Stimulated activated naive CD8-positive, alpha-beta T cell treated with anti-CD3 and anti-CD28 coated beads, Interleukin-15, amount 100 ng/mL, for 72 hours (primary cell): Measurements from ENCODE around the gene GLS.

ENCODE experiments used
- ATAC-seq: fragments of 150-1000 bp; cut with Tn5 transposase; 2 replicates; pipeline ENCODE4 v1.10.0; 2021; ENCODE audit warnings: mild to moderate bottlenecking, moderate library complexity
- DNase-seq, 2 donors: peaks; one replicate each; pipeline ENCODE4 v3.0.0; 2021 to 2022
- H3K27ac Mint-ChIP-seq, 2 donors: one replicate each; pipeline ENCODE4 v1.8.0; 2022; ENCODE audit warnings: mild to moderate bottlenecking in 2 of 2, mixed read lengths in 2 of 2, moderate library complexity in 2 of 2
- H3K27me3 Mint-ChIP-seq: one replicate; pipeline ENCODE4 v1.8.0; 2022; ENCODE audit warnings: mixed read lengths
- H3K4me1 Mint-ChIP-seq: one replicate; pipeline ENCODE4 v1.8.0; 2022; ENCODE audit warnings: mild to moderate bottlenecking, mixed read lengths
- H3K4me3 Mint-ChIP-seq, 2 donors: one replicate each; pipeline ENCODE4 v1.8.0; 2022; ENCODE audit warnings: mild to moderate bottlenecking in 2 of 2, mixed read lengths in 2 of 2, moderate library complexity in 1 of 2
- H3K9me3 Mint-ChIP-seq, 2 donors: one replicate each; pipeline ENCODE4 v1.8.0; 2022; ENCODE audit warnings: mixed read lengths in 2 of 2

The GLS gene

DNA sequence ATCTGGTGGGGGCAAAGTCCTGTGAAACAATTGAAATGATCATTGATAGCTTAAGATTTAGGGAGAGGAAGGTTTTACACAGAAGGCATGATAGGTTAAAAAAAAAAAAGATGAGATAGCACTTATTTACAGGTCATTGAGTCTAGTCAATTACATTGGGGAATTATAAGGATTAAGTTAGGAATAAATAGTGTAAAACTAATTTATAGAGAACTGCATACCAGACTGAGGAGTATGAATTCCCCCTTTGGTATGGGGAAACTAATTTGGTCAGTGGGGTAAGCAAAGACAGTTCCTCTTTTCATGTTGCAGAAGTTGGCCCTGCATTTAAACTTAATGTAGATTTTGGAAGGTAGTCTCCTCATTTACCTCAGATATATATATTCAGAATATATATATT lies 10.8 kb downstream of the GLS start:
- no peaks in the 10 kb centered on the region for H3K9me3 Mint-ChIP-seq
- DNase-seq (no peak), ATAC-seq (no peak)
- peak overlapping the region in 1 of 2 donors; percentile 40 for H3K4me3 Mint-ChIP-seq
- H3K27me3 Mint-ChIP-seq = no peaks in the 10 kb centered on the region
- H3K27ac Mint-ChIP-seq = no peak overlapping the region
- peaks cover 50% of the 10 kb centered on the region for H3K4me1 Mint-ChIP-seq

DNA sequence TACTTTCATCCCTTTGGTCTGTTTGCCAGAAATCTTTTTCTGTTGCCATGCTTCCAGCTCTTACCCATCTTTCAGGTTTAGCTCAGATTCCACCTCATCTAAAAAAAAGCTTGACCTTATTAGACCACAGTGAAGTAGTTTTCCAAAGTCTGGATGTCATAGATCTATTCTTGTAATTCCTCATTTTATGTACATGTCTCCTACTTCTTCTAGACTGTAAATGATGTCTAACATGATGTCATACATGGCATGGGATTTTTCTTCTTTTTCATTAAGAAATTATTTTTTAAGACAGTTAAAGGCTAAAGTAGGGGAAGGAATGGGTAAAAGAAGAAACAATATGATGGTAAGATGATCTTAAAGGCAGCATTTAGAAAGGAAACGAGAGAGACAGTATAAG lies 11.3 kb downstream of the GLS start:
- peak overlapping the region; percentile 1 to 80 for H3K27ac Mint-ChIP-seq
- peaks cover 49% of the 10 kb centered on the region for H3K4me1 Mint-ChIP-seq
- no peaks in the 10 kb centered on the region for H3K9me3 Mint-ChIP-seq
- ATAC-seq = no peak
- H3K4me3 Mint-ChIP-seq = peak overlapping the region in 1 of 2 donors; percentile 63
- no peaks in the 10 kb centered on the region for H3K27me3 Mint-ChIP-seq
- DNase-seq = no peak

DNA sequence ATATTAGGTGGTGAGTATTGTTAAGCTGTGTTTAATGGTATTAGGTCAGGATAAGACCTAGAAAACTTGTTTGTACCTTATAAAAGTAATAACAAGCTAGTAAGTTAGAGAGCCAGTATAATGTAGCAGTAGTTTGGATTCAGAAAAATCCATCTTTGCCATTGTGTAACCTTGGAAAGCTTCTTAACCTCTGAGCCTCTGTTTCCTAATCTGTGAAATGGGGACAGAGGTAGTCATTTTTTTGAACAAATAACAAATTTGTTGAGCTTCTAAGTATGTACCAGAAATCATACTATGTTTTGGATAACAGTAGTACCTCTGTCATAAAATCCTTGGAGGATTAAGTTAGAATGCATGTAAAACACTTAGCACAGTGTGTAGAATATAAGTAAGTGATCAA lies 12.5 kb downstream of the GLS start:
- Mint-ChIP-seq H3K4me3 (no peak overlapping the region), H3K4me1 (peaks cover 40% of the 10 kb centered on the region), H3K9me3 (no peaks in the 10 kb centered on the region), H3K27ac (no peak overlapping the region), H3K27me3 (no peaks in the 10 kb centered on the region)
- ATAC-seq (no peak), DNase-seq (no peak)

GRCh38 chr2:190896477-190896876 lies 15.9 kb downstream of the GLS start:
- Mint-ChIP-seq H3K4me1 (peaks cover 15% of the 10 kb centered on the region), H3K9me3 (no peaks in the 10 kb centered on the region), H3K27me3 (no peaks in the 10 kb centered on the region), H3K27ac (no peak overlapping the region), H3K4me3 (no peak overlapping the region)
- ATAC-seq (no peak), DNase-seq (no peak)

DNA sequence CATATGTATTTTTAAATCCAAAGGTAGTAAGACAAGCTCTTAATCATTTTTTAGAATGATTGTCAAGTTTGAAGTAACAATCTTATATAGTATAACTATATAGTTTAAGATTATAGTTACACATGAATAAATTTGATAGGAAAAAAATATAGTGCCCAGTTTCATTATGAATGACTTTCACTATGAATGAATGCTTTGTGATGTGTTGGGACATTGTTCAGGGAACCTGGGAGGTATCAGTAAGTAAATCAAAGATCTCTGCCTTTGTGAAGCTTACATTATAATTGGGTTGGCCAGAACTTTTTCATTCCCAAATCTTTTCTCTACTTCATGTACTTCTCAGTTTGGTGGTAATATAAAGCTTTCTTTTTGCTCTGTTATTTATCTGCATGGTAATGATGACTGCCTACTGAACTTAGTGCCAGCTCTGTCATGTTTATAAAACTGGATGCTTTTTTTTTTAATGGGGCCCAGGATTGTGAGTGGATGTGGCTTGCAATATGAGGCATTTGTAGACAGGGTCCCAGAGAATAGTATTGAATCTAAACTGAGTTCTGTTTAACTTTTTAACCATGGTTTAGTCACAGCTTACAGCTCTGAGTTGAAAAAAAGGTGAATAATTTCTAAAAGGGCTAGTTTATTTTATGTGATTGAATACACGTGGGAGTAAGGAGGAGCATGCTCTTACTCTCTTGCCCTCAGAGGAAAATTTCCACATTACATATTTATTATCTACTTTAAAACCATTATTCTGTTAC lies 23.3 kb downstream of the GLS start:
- DNase-seq (no peak), ATAC-seq (peak; percentile 70)
- H3K4me1 Mint-ChIP-seq = peaks cover 19% of the 10 kb centered on the region
- no peaks in the 10 kb centered on the region for H3K9me3 Mint-ChIP-seq
- no peaks in the 10 kb centered on the region for H3K27me3 Mint-ChIP-seq
- H3K4me3 Mint-ChIP-seq = no peak overlapping the region
- no peak overlapping the region for H3K27ac Mint-ChIP-seq

DNA sequence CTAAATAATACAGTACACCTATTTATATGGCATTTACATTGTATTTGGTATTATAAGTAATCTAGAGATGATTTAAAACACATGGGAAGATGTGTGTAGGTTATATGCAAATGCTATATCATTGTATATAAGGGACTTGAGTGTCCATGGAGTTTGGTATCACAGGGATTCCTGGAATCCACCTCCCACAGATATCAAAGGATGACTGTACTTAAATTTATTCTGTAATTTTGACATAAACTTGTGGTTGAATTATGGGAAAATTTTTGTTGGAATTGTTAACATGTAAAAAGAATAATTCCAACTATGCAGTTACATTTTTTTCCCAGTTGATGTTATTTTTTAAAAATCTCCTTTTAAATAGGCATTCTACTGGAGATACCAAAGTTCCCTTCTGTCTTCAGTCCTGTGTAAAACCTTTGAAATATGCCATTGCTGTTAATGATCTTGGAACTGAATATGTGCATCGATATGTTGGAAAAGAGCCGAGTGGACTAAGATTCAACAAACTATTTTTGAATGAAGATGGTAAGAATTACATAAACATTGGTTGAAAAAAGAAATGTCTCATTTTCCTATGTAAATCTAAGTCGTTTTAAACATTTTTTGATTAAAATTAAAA lies 24.1 kb downstream of the GLS start:
- no peak for ATAC-seq
- Mint-ChIP-seq H3K4me3 (no peak overlapping the region), H3K9me3 (no peaks in the 10 kb centered on the region), H3K27ac (no peak overlapping the region), H3K4me1 (peaks cover 25% of the 10 kb centered on the region), H3K27me3 (no peaks in the 10 kb centered on the region)
- no peak for DNase-seq

- DNase-seq = no peak
- ATAC-seq = no peak
- H3K4me3 Mint-ChIP-seq = no peak overlapping the region
- no peak overlapping the region for H3K27ac Mint-ChIP-seq
- no peaks in the 10 kb centered on the region for H3K9me3 Mint-ChIP-seq
- no peaks in the 10 kb centered on the region for H3K27me3 Mint-ChIP-seq
- peaks cover 32% of the 10 kb centered on the region for H3K4me1 Mint-ChIP-seq
Measured at GRCh38 chr2:190908532-190908931, 27.9 kb downstream of the GLS start.

- H3K27ac Mint-ChIP-seq = no peak overlapping the region
- H3K27me3 Mint-ChIP-seq = no peaks in the 10 kb centered on the region
- ATAC-seq (no peak), DNase-seq (no peak)
- H3K9me3 Mint-ChIP-seq = no peaks in the 10 kb centered on the region
- H3K4me1 Mint-ChIP-seq = peaks cover 30% of the 10 kb centered on the region
- no peak overlapping the region for H3K4me3 Mint-ChIP-seq
Measured at GRCh38 chr2:190909680-190910079, 29.1 kb downstream of the GLS start.

DNA sequence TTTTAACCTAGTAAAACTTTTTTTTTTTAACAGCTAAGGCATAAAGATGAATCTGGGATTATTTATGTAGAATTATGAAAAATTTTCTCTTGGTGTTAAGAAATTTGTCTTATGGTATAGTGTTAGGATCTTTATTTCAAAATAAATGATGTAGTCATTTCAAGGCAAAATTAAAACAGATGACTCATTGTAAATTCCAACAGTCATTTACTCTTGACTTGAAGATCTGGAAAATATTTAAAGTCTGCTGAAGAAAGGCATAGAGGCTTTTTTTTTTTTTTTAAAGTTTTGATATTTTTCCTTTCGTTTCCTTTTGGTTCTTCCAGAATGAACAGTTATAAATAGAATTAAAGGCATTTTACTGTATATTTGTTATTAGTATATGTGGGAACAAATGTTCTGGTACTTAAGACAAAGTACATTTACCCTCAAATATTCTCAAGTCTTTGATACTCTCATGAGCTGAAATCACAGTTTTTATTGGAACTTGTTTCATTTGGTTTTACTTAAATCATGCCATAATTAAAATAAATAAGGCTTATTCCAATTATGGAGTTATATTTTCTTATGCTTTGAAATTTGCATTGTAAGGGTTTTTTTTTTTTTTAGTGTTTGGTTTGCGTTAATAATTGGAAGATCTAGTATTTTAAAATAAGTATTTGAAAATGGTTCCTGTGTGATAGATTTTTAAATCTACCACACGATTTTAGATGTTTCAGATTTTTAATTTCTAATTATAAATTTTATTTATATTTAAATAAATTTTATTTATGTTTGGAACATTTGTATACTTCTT lies 29.9 kb downstream of the GLS start:
- Mint-ChIP-seq H3K4me1 (peaks cover 32% of the 10 kb centered on the region), H3K27ac (no peak overlapping the region), H3K9me3 (no peaks in the 10 kb centered on the region), H3K27me3 (no peaks in the 10 kb centered on the region), H3K4me3 (no peak overlapping the region)
- ATAC-seq (no peak), DNase-seq (no peak)

DNA sequence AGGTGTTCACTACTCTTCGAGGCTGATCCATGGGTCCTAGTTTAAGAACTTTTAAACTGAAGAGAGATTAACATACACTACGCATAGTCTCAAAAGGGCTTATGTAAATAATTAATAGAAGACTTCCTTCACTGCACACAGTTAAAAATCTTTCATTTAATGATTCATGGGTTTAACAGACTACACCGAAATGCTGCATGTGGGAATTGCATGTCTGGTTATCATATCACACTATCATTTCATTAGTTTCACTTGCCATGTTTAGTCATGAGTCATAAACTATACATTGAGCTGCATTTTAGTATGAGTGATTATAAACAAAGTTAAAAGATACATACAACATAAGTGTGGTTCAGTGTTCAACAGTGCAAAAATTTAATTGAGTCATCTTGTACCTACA lies 31.2 kb downstream of the GLS start:
- H3K4me1 Mint-ChIP-seq = peaks cover 42% of the 10 kb centered on the region
- H3K9me3 Mint-ChIP-seq = no peaks in the 10 kb centered on the region
- H3K27me3 Mint-ChIP-seq = no peaks in the 10 kb centered on the region
- peak overlapping the region in 1 of 2 donors; percentile 69 for H3K27ac Mint-ChIP-seq
- peak overlapping the region in 1 of 2 donors; percentile 50 for H3K4me3 Mint-ChIP-seq
- ATAC-seq (peak; percentile 96), DNase-seq (no peak)

DNA sequence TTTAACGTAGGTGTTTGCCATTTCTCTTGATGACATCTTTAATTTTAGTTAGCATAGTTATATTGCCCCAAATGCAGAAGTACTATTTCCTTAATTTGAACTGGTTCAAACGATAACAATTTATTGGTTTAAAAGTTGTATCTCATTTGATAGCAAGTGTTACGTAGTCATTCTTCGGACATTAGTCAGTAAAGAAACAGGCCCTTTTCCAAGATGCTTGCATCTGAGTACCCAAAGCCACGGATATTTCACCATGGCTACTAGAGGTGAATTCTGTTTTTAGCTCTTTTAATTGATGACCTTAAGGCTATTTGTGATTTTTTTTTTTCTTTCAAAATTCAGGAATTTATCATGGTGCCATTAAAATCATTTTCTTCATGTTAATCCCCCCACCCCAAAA lies 32.1 kb downstream of the GLS start:
- ATAC-seq (no peak), DNase-seq (no peak)
- no peaks in the 10 kb centered on the region for H3K9me3 Mint-ChIP-seq
- no peak overlapping the region for H3K27ac Mint-ChIP-seq
- no peaks in the 10 kb centered on the region for H3K27me3 Mint-ChIP-seq
- no peak overlapping the region for H3K4me3 Mint-ChIP-seq
- peaks cover 47% of the 10 kb centered on the region for H3K4me1 Mint-ChIP-seq

- peak overlapping the region; percentile 19 to 50 for H3K27ac Mint-ChIP-seq
- ATAC-seq = peak; percentile 65
Measured at GRCh38 chr2:190913725-190914124, 33.1 kb downstream of the GLS start.

DNA sequence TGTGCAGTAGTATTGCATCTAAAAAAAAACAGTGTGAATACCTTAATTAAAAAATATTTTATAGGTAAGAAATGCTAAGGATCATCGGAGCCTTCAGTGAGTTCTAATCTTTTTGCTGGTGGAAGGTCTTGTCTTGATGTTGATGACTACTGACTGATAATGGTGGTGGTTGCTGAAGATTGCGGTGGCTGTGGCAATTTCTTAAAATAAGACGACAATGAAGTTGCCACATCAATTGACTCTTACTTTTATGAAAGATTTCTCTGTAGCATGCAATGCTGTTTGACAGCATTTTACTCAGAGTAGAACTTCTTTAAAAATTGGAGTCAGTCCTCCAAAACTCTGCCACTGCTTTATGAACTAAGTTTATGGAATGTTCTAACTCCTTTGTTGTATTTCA lies 36.2 kb downstream of the GLS start:
- Mint-ChIP-seq H3K27ac (no peak overlapping the region), H3K4me1 (peaks cover 42% of the 10 kb centered on the region)
- ATAC-seq = peak; percentile 51

More at GRCh38 chr2:190913725-190914124, 33.1 kb downstream of the GLS start:
- no peaks in the 10 kb centered on the region for H3K27me3 Mint-ChIP-seq
- no peaks in the 10 kb centered on the region for H3K9me3 Mint-ChIP-seq
- H3K4me1 Mint-ChIP-seq = peaks cover 53% of the 10 kb centered on the region
- no peak overlapping the region for H3K4me3 Mint-ChIP-seq
- DNase-seq = no peak

DNA sequence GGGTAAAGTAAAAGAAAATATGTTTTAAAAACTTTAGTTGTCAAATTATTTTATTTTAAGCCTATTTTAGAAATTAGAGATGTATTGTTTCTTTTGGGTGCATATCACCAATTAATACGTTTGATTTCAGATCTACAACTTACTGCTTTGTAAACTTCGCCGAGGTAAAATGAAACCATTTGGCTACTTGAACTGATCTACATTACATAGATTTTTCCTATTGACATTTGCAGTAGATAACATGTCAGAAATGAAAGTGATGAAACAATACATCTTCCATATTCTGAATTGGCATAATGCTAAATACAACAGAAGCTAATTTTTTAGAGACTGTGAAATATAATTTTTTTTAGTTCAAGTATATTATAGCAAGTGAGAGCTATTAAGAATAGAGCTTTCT lies 39.5 kb downstream of the GLS start:
- no peak overlapping the region for H3K4me3 Mint-ChIP-seq
- H3K27ac Mint-ChIP-seq = no peak overlapping the region
- DNase-seq (no peak), ATAC-seq (no peak)
- H3K9me3 Mint-ChIP-seq = no peaks in the 10 kb centered on the region
- no peaks in the 10 kb centered on the region for H3K27me3 Mint-ChIP-seq
- H3K4me1 Mint-ChIP-seq = peaks cover 46% of the 10 kb centered on the region

More for the DNA sequence above, 36.2 kb downstream of the GLS start:
- H3K27me3 Mint-ChIP-seq = no peaks in the 10 kb centered on the region
- no peaks in the 10 kb centered on the region for H3K9me3 Mint-ChIP-seq
- H3K4me3 Mint-ChIP-seq = no peak overlapping the region
- DNase-seq = no peak

GRCh38 chr2:190922376-190922775 lies 41.8 kb downstream of the GLS start:
- Mint-ChIP-seq H3K27me3 (no peaks in the 10 kb centered on the region), H3K27ac (peak overlapping the region in 1 of 2 donors; percentile 49), H3K9me3 (no peaks in the 10 kb centered on the region), H3K4me1 (peaks cover 29% of the 10 kb centered on the region), H3K4me3 (no peak overlapping the region)
- ATAC-seq = no peak
- DNase-seq = no peak

- ATAC-seq (no peak), DNase-seq (no peak)
- Mint-ChIP-seq H3K9me3 (no peaks in the 10 kb centered on the region), H3K27me3 (no peaks in the 10 kb centered on the region), H3K4me3 (no peak overlapping the region), H3K4me1 (peaks cover 12% of the 10 kb centered on the region), H3K27ac (no peak overlapping the region)
Measured at GRCh38 chr2:190927301-190927700, 46.7 kb downstream of the GLS start.
